NCI-H2196 treated with DMSO at 0.1 percent for 48 hours (cell line): ENCODE measurements around the gene CNTN1.

Experiments
- DNase-seq: peaks from one replicate; lab custom pipeline; 2025; ENCODE audit not compliant: unreplicated experiment; lab: John Stamatoyannopoulos, UW

Gene CNTN1

GRCh38 chr12:40957417-40957816, 265.2 kb downstream of the CNTN1 start:
- no peak for DNase-seq

GRCh38 chr12:40959041-40959440, 266.8 kb downstream of the CNTN1 start:
- DNase-seq, result no peak

GRCh38 chr12:40963751-40964150, 271.5 kb downstream of the CNTN1 start:
- DNase-seq, result no peak

GRCh38 chr12:40969796-40970195, 277.6 kb downstream of the CNTN1 start:
- DNase-seq, result no peak

GRCh38 chr12:40970320-40970907, 278.2 kb downstream of the CNTN1 start:
- DNase-seq, result no peak

GRCh38 chr12:40971911-40972310, 279.7 kb downstream of the CNTN1 start:
- DNase-seq, result no peak

- DNase-seq, result no peak
These were observed 284.3 kb downstream of the CNTN1 start for GRCh38 chr12:40976546-40976945.

- DNase-seq, result no peak
These were observed 288.3 kb downstream of the CNTN1 start for GRCh38 chr12:40980427-40980961.

- DNase-seq, result no peak
These were observed 293.8 kb downstream of the CNTN1 start for GRCh38 chr12:40986001-40986400.

GRCh38 chr12:40988355-40988754, 296.1 kb downstream of the CNTN1 start:
- DNase-seq, result no peak

GRCh38 chr12:40988824-40989223, 296.6 kb downstream of the CNTN1 start:
- DNase-seq, result no peak

- DNase-seq, result no peak
These were observed 297.5 kb downstream of the CNTN1 start for GRCh38 chr12:40989785-40990184.

- no peak for DNase-seq
These were observed 299.9 kb downstream of the CNTN1 start for GRCh38 chr12:40992158-40992557.

GRCh38 chr12:40992674-40993073, 300.4 kb downstream of the CNTN1 start:
- no peak for DNase-seq

- no peak for DNase-seq
These were observed 300.9 kb downstream of the CNTN1 start for GRCh38 chr12:40993158-40993557.

GRCh38 chr12:40996091-40996490, 303.9 kb downstream of the CNTN1 start:
- no peak for DNase-seq

GRCh38 chr12:40999210-40999609, 307.0 kb downstream of the CNTN1 start:
- DNase-seq, result no peak

- DNase-seq, result no peak
These were observed 316.2 kb downstream of the CNTN1 start for GRCh38 chr12:41008472-41008871.

- DNase-seq, result no peak
These were observed 319.7 kb downstream of the CNTN1 start for GRCh38 chr12:41011939-41012338.

GRCh38 chr12:41013881-41014642, 321.8 kb downstream of the CNTN1 start:
- no peak for DNase-seq

GRCh38 chr12:41014643-41015020, 322.4 kb downstream of the CNTN1 start:
- DNase-seq, result no peak

- DNase-seq, result no peak
These were observed 325.8 kb downstream of the CNTN1 start for GRCh38 chr12:41018010-41018409.

GRCh38 chr12:41019461-41019860, 327.2 kb downstream of the CNTN1 start:
- DNase-seq, result no peak
